ENCODE measurements around the gene GPR176. TPM values are rescaled to one million over a fixed set of nuclear protein-coding genes. Genes with fewer than 3 reads are reported as not detected.

Gene GPR176
- total RNA-seq, 1 donor, result 0.21 TPM

DNA sequence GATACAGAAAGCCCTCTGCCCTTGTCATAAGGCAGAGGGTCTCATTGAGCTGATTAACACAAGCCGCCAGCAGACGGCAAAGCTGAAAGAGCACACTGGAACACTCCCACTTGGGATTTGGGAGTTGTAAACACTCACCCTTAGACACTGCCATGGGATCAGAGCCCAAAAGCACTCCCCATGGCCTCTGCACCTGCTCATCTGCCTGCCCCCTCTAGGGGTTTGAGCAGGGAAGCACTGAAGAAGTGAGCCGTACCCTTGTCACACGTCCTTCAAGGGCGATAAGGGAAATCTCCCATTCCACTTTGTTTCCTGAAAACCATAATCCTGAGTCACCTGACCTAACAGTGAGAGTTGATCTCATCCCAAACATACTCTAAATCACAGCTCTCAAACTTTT is 152.1 kb downstream of the GPR176 start:
- no peaks in the 10 kb centered on the region for H3K9me3 ChIP-seq (ENCODE audit: low read depth, low read length)

DNA sequence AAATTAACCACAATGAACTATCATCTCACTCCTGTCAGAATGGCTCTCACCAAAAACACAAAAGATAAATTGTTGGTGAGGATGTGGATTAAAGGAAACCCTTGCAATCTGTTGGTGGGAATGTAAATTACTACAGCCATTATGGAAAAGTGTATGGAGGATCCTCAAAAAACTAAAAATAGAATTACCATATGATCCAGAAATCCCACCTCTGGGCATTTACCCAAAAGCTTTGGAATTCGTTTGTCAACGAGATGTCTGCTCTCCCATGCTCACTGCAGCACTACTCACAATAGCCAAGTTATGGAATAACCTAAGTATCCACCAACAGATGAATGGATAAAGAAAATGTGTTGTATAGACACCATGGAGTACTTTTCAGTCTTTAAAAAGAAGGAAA is 159.1 kb downstream of the GPR176 start:
- no peaks in the 10 kb centered on the region for H3K9me3 ChIP-seq (ENCODE audit: low read depth, low read length)
- H3K4me3 ChIP-seq (ENCODE audit: low read length), result no peak overlapping the region
- no peaks in the 10 kb centered on the region for H3K4me1 ChIP-seq (ENCODE audit: insufficient read depth, low read length)
- no peaks in the 10 kb centered on the region for H3K27me3 ChIP-seq (ENCODE audit: insufficient read depth, low read length)

More for the DNA sequence above, 152.1 kb downstream of the GPR176 start:
- H3K27me3 ChIP-seq (ENCODE audit: insufficient read depth, low read length), result no peaks in the 10 kb centered on the region
- H3K4me3 ChIP-seq (ENCODE audit: low read length), result no peak overlapping the region
- H3K4me1 ChIP-seq (ENCODE audit: insufficient read depth, low read length), result no peaks in the 10 kb centered on the region

DNA sequence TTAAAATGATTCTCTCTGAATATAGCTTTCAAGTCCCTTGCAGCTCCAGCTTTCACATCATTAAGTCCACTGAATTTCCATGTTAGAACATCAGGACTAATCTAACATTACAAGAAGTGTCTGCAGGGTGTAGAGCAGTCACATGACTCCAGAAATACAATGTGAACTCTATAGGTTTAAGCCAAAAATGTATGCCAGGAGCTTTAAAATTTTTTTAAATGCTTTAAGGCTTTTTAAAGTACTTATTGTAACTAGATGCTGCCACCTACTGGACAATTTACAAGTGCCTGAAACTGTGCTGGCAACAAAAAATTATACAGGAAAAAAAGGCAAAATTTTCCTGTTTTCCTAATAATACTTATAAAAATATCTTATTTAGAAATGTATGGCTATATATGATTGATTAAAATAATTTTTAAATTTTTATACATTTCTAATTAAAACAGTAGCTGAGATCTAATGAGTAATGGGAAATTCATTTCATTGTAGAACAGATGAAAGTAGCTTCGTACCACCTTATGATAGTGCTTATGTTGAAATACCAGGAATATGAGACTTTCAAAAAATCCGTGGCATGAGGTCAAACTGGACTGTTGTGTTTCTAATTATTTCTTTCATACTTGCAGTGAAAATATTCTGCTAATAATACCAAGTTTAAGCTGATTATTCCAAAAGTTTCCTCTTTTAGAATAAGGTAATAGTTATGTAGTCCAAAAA is 163.1 kb downstream of the GPR176 start:
- H3K4me3 ChIP-seq (ENCODE audit: low read length), result no peak overlapping the region
- H3K27me3 ChIP-seq (ENCODE audit: insufficient read depth, low read length), result no peaks in the 10 kb centered on the region
- H3K4me1 ChIP-seq (ENCODE audit: insufficient read depth, low read length), result no peaks in the 10 kb centered on the region
- no peaks in the 10 kb centered on the region for H3K9me3 ChIP-seq (ENCODE audit: low read depth, low read length)

DNA sequence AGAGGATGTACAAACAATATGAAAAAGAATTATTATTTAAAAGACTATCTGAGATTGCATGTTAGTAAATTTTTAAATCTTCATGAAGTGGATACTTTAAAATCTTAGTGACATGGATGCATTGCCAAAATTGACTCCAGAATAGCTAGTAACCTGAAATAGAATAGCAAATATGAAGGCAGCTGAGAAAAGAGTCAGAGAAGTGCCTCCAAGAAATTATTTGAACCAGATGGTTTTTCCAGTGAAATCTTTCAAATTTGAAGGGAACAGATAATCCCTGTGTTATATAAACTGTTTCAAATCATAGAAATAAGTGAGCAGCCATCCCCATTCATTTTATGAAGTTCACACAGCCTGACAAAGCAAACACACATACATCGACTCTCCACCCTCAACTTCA is 167.1 kb downstream of the GPR176 start:
- Histone ChIP-seq H3K4me1 (ENCODE audit: insufficient read depth, low read length) (no peaks in the 10 kb centered on the region), H3K4me3 (ENCODE audit: low read length) (no peak overlapping the region), H3K27me3 (ENCODE audit: insufficient read depth, low read length) (no peaks in the 10 kb centered on the region), H3K9me3 (ENCODE audit: low read depth, low read length) (no peaks in the 10 kb centered on the region)

GRCh38 chr15:39752246-39752645 is 167.8 kb downstream of the GPR176 start:
- H3K4me1 ChIP-seq (ENCODE audit: insufficient read depth, low read length), result no peaks in the 10 kb centered on the region
- no peaks in the 10 kb centered on the region for H3K27me3 ChIP-seq (ENCODE audit: insufficient read depth, low read length)
- H3K9me3 ChIP-seq (ENCODE audit: low read depth, low read length), result no peaks in the 10 kb centered on the region
- no peak overlapping the region for H3K4me3 ChIP-seq (ENCODE audit: low read length)

Other genes with a start within 250 kb of the GPR176 start
- gene FSIP1, start 137.4 kb downstream of the GPR176 start, total RNA-seq, result 0.94 TPM
- 14.6 TPM for gene EIF2AK4, start 13.8 kb upstream of the GPR176 start, total RNA-seq
- 97.1 TPM for gene SRP14, start 118.9 kb upstream of the GPR176 start, total RNA-seq
- gene BMF, start 188.6 kb upstream of the GPR176 start, total RNA-seq, result 31.6 TPM
- gene BUB1B, start 240.8 kb upstream of the GPR176 start, total RNA-seq, result 2.7 TPM